Inflammatory macrophage treated with lipopolysaccharide for 4 hours (primary cell): ENCODE measurements around the gene CFAP90.
A peak's percentile ranks its signal among the peaks of the same experiment; 100 is the strongest.

Experiments used
- DNase-seq: peaks from one replicate; pipeline ENCODE4 v3.0.0-alpha.2; 2020

Gene CFAP90

GRCh38 chr5:7850395-7851239, at the start of gene CFAP90:
Gene CFAP90 (minus strand): TSS chr5:7851133. CDS start chr5:7851021, 112 bp downstream.
- no peak for DNase-seq

DNA sequence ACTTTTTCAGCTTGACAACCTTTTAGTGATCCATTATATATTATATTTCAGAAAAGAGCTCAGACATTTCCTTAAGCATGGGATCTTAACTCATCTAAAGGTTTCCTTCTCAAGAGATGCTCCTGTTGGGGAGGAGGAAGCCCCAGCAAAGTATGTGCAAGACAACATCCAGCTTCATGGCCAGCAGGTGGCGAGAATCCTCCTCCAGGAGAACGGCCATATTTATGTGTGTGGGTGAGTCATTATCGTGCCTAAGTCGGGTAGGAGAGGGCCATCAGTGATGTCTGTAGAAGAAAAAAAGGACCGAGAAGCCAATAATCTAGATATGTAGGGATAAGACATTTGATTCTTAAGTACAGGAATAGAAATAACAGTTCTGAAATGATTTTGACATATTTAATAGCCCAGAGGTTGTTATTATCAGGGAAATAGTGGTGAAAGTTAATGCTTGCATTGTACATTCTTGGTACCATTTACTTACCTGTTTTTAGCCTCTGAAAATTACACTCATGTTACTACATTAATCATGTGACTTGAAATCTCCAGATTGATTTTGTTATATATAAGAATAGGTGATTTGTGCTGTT, 46.2 kb upstream of the CFAP90 start:
- DNase-seq: peak; percentile 35

DNA sequence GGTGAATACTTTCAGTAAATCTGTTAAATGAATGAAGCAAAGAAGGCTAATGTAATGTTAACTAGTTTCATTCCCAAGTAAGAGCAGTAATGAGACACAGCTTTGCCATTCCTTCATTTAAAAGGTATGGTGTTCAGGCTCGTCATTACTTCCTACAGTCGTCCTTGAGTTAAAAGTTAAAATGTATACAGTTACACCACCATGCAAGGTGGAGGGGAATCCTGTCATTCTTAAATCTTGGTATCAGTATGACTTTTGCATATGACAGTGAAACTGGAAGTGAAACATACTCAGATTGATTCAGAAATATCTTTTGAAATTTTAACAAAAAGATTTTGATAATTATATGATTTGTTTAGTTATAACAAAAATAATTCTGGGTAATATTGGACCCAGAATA, 43.9 kb upstream of the CFAP90 start:
- no peak for DNase-seq

- no peak for DNase-seq
Measured at GRCh38 chr5:7894439-7894838, 43.5 kb upstream of the CFAP90 start.

- DNase-seq: no peak
Measured at GRCh38 chr5:7888901-7889300, 38.0 kb upstream of the CFAP90 start.

DNA sequence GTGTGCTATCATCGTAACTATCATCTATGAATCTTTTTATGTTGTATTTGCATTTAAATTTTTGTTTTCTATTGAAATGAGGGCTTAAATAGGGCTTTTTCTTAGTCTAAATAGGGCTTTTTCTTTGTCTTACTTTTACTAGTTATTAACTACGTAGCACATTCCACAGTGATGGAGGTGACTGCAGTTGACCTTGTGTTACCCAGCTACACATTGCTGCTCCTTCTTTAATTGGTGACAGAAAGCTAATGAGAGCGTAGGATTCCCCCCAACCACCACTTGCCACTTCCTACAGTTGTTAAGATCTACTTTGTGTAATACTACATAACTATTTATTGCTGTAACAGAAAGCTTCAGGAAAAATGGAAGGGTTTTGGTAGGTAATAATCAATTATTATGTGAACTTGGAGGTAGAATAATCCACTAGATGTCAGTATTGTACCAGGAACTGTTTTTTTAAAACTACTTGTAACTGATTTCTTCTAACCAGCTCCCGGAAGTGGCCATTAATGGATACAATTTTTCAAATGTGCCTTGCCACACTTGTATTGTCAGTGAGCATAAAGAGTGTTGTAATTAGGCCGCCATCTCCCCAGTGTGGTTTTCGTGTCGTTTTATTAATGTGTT, 36.0 kb upstream of the CFAP90 start:
- peak; percentile 37 for DNase-seq

GRCh38 chr5:7884491-7885267, 33.7 kb upstream of the CFAP90 start:
- no peak for DNase-seq

GRCh38 chr5:7882926-7883325, 32.0 kb upstream of the CFAP90 start:
- DNase-seq: no peak

DNA sequence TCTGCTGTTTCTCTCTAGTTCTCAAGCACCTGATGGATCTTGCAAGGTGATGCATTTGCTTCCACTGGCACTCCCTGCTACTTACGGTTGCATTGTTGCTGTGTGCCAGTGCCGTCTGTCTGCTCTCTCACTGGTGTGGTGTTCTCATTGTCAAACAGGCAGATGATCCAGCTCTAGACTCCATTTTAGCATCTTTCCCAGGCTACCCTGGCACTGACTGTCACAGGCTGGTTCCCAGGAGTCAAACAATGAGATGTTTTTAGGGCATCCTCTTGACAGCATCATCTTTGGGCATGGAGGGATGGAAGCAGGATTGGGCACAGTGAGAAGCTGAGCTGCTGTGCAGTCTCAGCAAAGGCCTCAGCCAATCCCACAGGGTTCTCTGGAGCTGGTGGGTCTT, 30.9 kb upstream of the CFAP90 start:
- no peak for DNase-seq

DNA sequence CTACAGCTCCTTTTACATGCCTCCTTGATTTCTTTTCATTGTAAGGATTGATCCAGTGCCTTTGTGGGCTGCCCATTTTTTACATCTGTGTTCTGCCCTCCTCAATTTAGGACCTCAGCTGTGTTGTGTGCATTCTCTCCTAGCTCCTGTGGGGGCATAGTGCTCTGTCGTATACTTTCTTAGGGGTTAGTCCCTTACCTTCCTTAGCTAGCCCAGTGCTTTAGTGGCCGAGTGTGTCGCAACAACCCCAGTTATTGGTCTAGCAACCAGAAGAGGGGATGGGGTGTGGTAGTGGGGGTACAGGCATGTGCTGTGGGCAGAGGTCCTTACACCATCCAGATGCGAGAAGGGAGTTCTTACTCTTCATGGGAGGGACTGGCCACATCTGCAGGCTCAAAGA, 30.2 kb upstream of the CFAP90 start:
- DNase-seq: no peak

DNA sequence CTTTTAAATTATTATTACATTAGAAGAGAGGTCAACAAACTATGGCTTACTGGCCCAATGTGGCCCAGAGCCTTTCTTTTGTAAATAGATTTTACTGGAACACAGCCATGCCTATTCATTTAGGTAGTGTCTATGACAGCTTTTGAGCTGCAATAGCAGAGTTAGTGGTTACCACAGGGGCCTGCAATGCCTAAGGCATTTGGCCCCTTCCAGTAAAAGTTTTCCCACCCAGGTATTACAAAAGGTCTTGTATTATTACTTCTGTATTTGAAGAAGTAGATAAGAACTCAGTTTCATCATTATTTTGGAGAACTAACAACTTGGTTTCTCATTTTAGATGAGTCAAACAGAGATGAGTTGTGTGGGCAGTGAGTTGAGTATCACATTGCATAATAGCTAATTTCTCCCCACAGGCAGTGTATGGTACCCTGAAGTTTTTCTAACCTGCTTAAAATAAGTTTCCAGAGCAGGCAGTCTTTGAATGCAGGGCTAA, 27.5 kb upstream of the CFAP90 start:
- peak; percentile 97 for DNase-seq

DNA sequence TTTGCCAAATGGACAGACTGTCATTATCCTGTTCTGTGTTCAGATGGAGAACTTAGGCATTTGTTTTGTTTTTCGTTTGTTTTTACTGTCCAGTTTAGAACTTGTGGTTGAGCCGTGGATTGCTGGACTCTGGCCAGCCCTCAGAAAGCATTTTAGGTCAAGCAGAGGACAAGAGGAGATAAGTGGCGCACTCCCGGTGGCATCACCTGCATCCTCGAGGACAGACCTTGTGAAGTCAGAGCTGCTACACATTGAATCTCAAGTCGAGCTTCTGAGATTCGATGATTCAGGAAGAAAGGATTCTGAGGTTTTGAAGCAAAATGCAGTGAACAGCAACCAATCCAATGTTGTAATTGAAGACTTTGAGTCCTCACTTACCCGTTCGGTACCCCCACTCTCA, 26.9 kb upstream of the CFAP90 start:
- DNase-seq: no peak

- DNase-seq: peak; percentile 37
Measured at GRCh38 chr5:7876867-7877266, 25.9 kb upstream of the CFAP90 start.

GRCh38 chr5:7875151-7875550, 24.2 kb upstream of the CFAP90 start:
- DNase-seq: no peak

DNA sequence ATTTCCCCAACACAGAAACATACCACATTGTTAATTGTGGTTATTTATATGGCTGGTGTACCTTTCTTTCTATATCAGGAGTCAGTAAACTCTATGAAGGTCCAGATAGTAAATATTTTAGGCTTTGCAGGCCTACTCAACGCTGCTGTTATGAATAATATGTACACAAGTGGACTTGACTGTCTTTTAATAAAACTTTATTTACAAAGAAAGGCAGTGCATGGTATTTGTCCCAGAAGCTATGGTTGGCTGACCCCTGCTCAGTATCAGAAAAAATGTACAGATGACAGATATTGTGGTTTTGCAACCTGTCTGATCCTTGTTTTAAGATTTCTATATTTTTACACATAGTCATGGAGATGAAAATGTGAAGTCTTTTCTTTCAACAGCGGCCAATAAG, 23.7 kb upstream of the CFAP90 start:
- no peak for DNase-seq

DNA sequence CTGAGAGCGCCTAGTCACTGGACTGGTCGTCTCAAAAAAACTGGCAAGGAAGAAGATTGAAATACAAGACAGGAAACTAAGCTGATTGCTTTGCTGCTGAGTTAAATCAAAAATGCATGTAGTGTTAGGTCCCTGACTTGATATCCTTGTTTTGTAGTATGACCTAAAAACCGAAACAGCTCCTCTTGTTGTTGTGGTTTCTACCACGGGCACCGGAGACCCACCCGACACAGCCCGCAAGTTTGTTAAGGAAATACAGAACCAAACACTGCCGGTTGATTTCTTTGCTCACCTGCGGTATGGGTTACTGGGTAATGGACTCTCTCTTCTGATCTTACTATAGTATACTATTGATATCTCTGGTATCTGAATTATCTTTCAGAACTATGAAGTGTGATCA, 22.3 kb upstream of the CFAP90 start:
- no peak for DNase-seq

DNA sequence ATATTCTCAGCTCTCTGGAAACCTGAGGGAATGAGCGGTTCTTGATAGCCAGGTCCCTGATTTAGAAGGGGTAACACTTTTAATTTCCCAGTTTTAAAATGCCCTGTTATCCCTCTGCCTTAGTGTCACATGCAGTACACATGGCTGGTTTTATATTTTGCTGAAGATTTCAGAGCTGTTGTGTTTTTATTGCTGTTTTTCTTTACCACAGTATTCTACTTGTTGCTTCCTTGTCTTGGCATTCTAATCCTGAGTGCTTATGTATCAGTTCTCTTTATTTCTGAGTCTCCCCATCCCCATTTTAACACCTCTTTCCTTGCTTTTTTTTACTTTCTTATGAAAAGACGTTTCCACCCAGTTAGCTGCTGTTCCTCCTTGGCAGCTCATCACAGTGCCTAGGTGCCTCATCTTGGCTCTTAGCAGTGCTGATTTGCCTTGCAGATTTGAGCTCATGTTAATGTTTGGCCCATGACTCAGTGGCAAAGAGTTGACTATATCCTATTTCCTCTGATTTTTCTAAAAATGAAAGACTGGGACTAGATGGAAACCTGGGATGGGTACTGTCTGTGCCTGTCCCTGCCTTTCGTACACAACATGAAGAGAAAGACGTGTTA, 21.7 kb upstream of the CFAP90 start:
- no peak for DNase-seq

DNA sequence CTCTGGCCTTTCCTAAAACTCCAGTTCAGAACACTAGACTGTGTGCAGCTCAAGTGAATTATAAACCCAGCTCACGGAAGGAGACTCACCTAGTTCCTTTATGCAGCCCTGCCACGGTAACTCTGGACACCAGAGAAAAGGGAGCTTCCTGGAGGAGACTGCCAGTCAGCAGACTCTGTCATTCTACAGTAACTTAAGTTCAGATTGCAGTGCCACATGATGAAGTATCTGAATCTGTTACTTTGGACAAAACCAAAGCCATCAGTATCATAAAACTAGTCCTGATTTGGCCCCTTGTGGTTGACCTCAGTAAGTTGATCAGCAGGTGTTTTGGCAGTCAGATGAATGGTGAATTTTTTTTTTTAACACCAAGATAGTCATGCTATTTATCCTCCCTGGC, 20.7 kb upstream of the CFAP90 start:
- no peak for DNase-seq

DNA sequence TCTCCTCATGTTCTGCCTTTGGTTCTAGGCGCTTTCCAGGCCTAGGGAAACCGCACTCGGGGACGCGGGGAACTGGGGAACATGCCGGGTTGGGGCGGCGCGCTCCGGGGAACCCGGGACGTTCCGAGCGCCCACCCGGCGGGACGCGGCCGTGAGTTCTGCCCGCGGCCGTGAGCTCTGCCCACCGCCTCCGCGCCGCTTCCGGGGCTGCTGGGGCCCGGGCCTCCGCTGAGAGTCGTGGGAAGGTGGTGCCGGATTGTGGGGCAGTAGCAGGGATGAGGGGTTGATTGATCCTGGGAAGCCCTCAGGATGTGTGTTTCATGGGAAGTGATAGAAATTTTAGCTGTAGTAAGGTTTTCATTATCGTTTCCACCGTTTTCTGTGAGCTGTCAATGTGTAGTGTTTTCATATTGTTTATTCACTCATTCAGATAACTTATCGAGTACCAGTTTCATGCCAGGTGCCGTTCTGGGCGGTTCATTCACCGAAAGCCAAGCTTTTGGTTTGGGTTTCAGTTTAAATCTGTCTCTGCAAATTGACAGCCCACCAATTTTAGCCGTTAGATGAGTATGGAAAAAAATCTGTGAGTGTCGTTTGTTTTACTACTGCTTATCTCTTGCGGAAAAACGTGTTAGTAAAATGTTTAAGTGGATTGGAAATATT, 18.7 kb upstream of the CFAP90 start:
- DNase-seq: peak; percentile 43

GRCh38 chr5:7868773-7869473, 18.0 kb upstream of the CFAP90 start, which contains the start of the genes FASTKD3 and MTRR:
Gene FASTKD3 (minus strand): TSS chr5:7869031. CDS start chr5:7868083, 948 bp downstream.
Gene MTRR (plus strand): TSS chr5:7869148. CDS start chr5:7870795, 1,647 bp downstream.
- DNase-seq: peak; percentile 95

DNA sequence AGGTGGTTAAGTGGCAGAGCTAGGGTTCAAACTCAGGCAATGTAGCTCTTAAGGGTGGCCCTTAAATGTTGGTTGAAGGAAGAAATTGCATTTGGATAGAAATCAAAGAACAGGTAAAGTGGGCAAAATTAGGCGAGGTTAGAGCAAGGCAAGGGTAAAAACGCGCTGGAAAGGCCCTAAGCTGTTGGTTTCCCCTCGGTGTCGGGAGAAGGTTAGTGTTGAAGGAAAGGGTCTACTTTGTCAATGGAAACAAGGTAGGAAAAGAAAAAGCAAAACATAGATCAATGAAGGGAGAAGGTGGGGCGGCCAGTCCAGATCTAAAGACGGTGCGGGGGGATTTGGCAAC, 17.5 kb upstream of the CFAP90 start:
- no peak for DNase-seq
